Activated CD8-positive, alpha-beta T cell treated with anti-CD3 and anti-CD28 coated beads, Interleukin-2, amount 10 ng/mL, durations not matched to agents 7 days and 5 days (primary cell): ENCODE results near the gene KLKB1. TPM values are rescaled to one million over a fixed set of nuclear protein-coding genes. Genes with fewer than 3 reads are reported as not detected.

Experiments used
- ATAC-seq: fragments of 150-1000 bp; cut with Tn5 transposase; one replicate; pipeline ENCODE4 v1.10.0; 2021; ENCODE audit warnings: moderate library complexity
- CTCF ChIA-PET: fragments of 350-600 bp; sonication (Branson Sonifier 250); formaldehyde crosslinking; loops from one replicate; lab custom pipeline; 2021; ENCODE audit warnings: antibody characterized with exemption; lab: Charles Lee
- POLR2A ChIA-PET: fragments of 350-600 bp; sonication (Branson Sonifier 250); formaldehyde crosslinking; loops from one replicate; lab custom pipeline; 2021; ENCODE audit warnings: antibody characterized with exemption; lab: Charles Lee
- DNase-seq: peaks from one replicate; pipeline ENCODE4 v3.0.0-alpha.2; 2020
- H3K27ac Mint-ChIP-seq: one replicate; pipeline ENCODE4 v1.8.0; 2021; ENCODE audit warnings: mild to moderate bottlenecking, mixed read lengths
- H3K27me3 Mint-ChIP-seq: one replicate; pipeline ENCODE4 v1.8.0; 2021; ENCODE audit warnings: low read depth, mixed read lengths
- H3K36me3 Mint-ChIP-seq: one replicate; pipeline ENCODE4 v1.8.0; 2021; ENCODE audit warnings: low read depth, mixed read lengths
- H3K4me1 Mint-ChIP-seq: one replicate; pipeline ENCODE4 v1.8.0; 2021; ENCODE audit warnings: low read depth, mixed read lengths
- H3K4me3 Mint-ChIP-seq: one replicate; pipeline ENCODE4 v1.8.0; 2021; ENCODE audit warnings: mild to moderate bottlenecking, mixed read lengths
- H3K9me3 Mint-ChIP-seq: one replicate; pipeline ENCODE4 v1.8.0; 2022; ENCODE audit warnings: mixed read lengths; ENCODE audit not compliant: insufficient read depth
- total RNA-seq, 2 experiments: library from RNA; stranded (reverse); gene quantifications; one replicate each; pipeline ENCODE4 v1.2.3, GENCODE V29; 2021

KLKB1 gene
- under 1 TPM; 0.26 to 0.81 TPM for total RNA-seq

GRCh38 chr4:186227221-186227620 is at the start of gene KLKB1:
KLKB1 (plus strand) TSS chr4:186227507; CDS start chr4:186228196, 689 bp downstream.
- no peaks in the 10 kb centered on the region for H3K27me3 Mint-ChIP-seq
- H3K4me1 Mint-ChIP-seq, result no peaks in the 10 kb centered on the region
- ATAC-seq, result no peak
- no peak within 1 kb of the TSS for H3K4me3 Mint-ChIP-seq
- no peak within 1 kb of the TSS for H3K27ac Mint-ChIP-seq
- no peak for DNase-seq
- H3K9me3 Mint-ChIP-seq, result peaks cover 8% of the 10 kb centered on the region
- CTCF ChIA-PET, result no interaction called here
- no peaks in the 10 kb centered on the region for H3K36me3 Mint-ChIP-seq
- POLR2A ChIA-PET, result no interaction called here

- DNase-seq, result no peak
- ChIA-PET POLR2A (no interaction called here), CTCF (no interaction called here)
- Mint-ChIP-seq H3K4me3 (no peak overlapping the region), H3K27ac (no peak overlapping the region), H3K36me3 (peaks cover 4% of the 10 kb centered on the region), H3K9me3 (no peaks in the 10 kb centered on the region), H3K4me1 (peaks cover 25% of the 10 kb centered on the region), H3K27me3 (peaks cover 17% of the 10 kb centered on the region)
- ATAC-seq, result no peak
Measured at GRCh38 chr4:186188107-186188506, 39.2 kb upstream of the KLKB1 start.

- H3K27me3 Mint-ChIP-seq, result peaks cover 8% of the 10 kb centered on the region
- H3K9me3 Mint-ChIP-seq, result no peaks in the 10 kb centered on the region
- POLR2A ChIA-PET, result interaction anchor here (1.5 kb wide), 1 partner anchor 12 kb away, joined by 6 read pairs; no protein-coding TSS in a partner anchor
- H3K4me3 Mint-ChIP-seq, result peak overlapping the region; percentile 86
- H3K4me1 Mint-ChIP-seq, result peaks cover 33% of the 10 kb centered on the region
- peak overlapping the region; percentile 94 for H3K27ac Mint-ChIP-seq
- CTCF ChIA-PET, result interaction anchor here (0.6 to 2.2 kb wide), 2 partner anchors 15 to 121 kb away, joined by 3 to 7 read pairs; partner anchors contain the start of gene TLR3
- ATAC-seq (no peak), DNase-seq (no peak)
- peaks cover 4% of the 10 kb centered on the region for H3K36me3 Mint-ChIP-seq
Measured at GRCh38 chr4:186189656-186190055, 37.7 kb upstream of the KLKB1 start.

- ATAC-seq, result peak; percentile 50
Measured at GRCh38 chr4:186190581-186191199, 36.6 kb upstream of the KLKB1 start.

GRCh38 chr4:186191200-186192065 is 35.9 kb upstream of the KLKB1 start, which contains the start of gene CYP4V2:
CYP4V2 (plus strand) TSS chr4:186191567; CDS start chr4:186191824, 257 bp downstream.
- Mint-ChIP-seq H3K4me1 (peaks cover 33% of the 10 kb centered on the region), H3K27me3 (no peaks in the 10 kb centered on the region), H3K27ac (peak within 1 kb of the TSS; percentile 94), H3K4me3 (peak within 1 kb of the TSS; percentile 86), H3K36me3 (peaks cover 16% of the 10 kb centered on the region), H3K9me3 (no peaks in the 10 kb centered on the region)
- ChIA-PET CTCF (interaction anchor here (1.2 to 2.2 kb wide), 3 partner anchors 10 to 123 kb away, joined by 3 to 7 read pairs (median 7); partner anchors contain the start of gene TLR3), POLR2A (interaction anchor here (0.5 to 2.1 kb wide), 9 partner anchors 10 to 1163 kb away, joined by 3 to 7 read pairs (median 4); no protein-coding TSS in a partner anchor)
- ATAC-seq (peak; percentile 91), DNase-seq (peak; percentile 92)

More at GRCh38 chr4:186190581-186191199, 36.6 kb upstream of the KLKB1 start:
- DNase-seq, result peak; percentile 63
- Mint-ChIP-seq H3K4me3 (peak overlapping the region; percentile 86), H3K36me3 (peaks cover 9% of the 10 kb centered on the region), H3K9me3 (no peaks in the 10 kb centered on the region), H3K4me1 (peaks cover 33% of the 10 kb centered on the region), H3K27ac (peak overlapping the region; percentile 94), H3K27me3 (peaks cover 2% of the 10 kb centered on the region)
- CTCF ChIA-PET, result interaction anchor here (1.2 to 2.2 kb wide), 2 partner anchors 13 to 122 kb away, joined by 3 to 7 read pairs; partner anchors contain the start of gene TLR3
- POLR2A ChIA-PET, result interaction anchor here (0.5 to 2.1 kb wide), 7 partner anchors 11 to 1162 kb away, joined by 3 to 7 read pairs (median 4); no protein-coding TSS in a partner anchor

- peak; percentile 54 for DNase-seq
- peak overlapping the region; percentile 92 for H3K27ac Mint-ChIP-seq
- CTCF ChIA-PET, result interaction anchor here (1.6 kb wide), 1 partner anchor 10 kb away, joined by 7 read pairs; no protein-coding TSS in a partner anchor
Measured at GRCh38 chr4:186192066-186192612, 35.2 kb upstream of the KLKB1 start.

GRCh38 chr4:186193851-186194250 is 33.5 kb upstream of the KLKB1 start:
- ATAC-seq (no peak), DNase-seq (no peak)
- ChIA-PET CTCF (interaction anchor here (1.7 kb wide), 1 partner anchor 126 kb away, joined by 4 read pairs; no protein-coding TSS in a partner anchor), POLR2A (interaction anchor here (0.6 kb wide), 1 partner anchor 571 kb away, joined by 4 read pairs; no protein-coding TSS in a partner anchor)
- Mint-ChIP-seq H3K4me1 (peaks cover 33% of the 10 kb centered on the region), H3K4me3 (no peak overlapping the region), H3K27ac (no peak overlapping the region), H3K9me3 (no peaks in the 10 kb centered on the region), H3K36me3 (peaks cover 28% of the 10 kb centered on the region), H3K27me3 (no peaks in the 10 kb centered on the region)

More at GRCh38 chr4:186192066-186192612, 35.2 kb upstream of the KLKB1 start:
- H3K9me3 Mint-ChIP-seq, result no peaks in the 10 kb centered on the region
- H3K4me3 Mint-ChIP-seq, result peak overlapping the region; percentile 86
- POLR2A ChIA-PET, result interaction anchor here (0.8 to 2.1 kb wide), 7 partner anchors 11 to 147 kb away, joined by 3 to 7 read pairs (median 4); no protein-coding TSS in a partner anchor
- peaks cover 33% of the 10 kb centered on the region for H3K4me1 Mint-ChIP-seq
- H3K27me3 Mint-ChIP-seq, result no peaks in the 10 kb centered on the region
- H3K36me3 Mint-ChIP-seq, result peaks cover 21% of the 10 kb centered on the region
- peak; percentile 15 for ATAC-seq

- no peak overlapping the region for H3K4me3 Mint-ChIP-seq
- DNase-seq (no peak), ATAC-seq (no peak)
- peaks cover 28% of the 10 kb centered on the region for H3K36me3 Mint-ChIP-seq
- H3K27ac Mint-ChIP-seq, result no peak overlapping the region
- ChIA-PET CTCF (no interaction called here), POLR2A (no interaction called here)
- peaks cover 17% of the 10 kb centered on the region for H3K4me1 Mint-ChIP-seq
- H3K27me3 Mint-ChIP-seq, result no peaks in the 10 kb centered on the region
- H3K9me3 Mint-ChIP-seq, result no peaks in the 10 kb centered on the region
Measured at GRCh38 chr4:186196063-186196462, 31.2 kb upstream of the KLKB1 start.

- H3K27ac Mint-ChIP-seq, result no peak overlapping the region
- H3K4me3 Mint-ChIP-seq, result no peak overlapping the region
Measured at GRCh38 chr4:186200516-186200915, 26.8 kb upstream of the KLKB1 start.

GRCh38 chr4:186201010-186201409 is 26.3 kb upstream of the KLKB1 start:
- ChIA-PET POLR2A (interaction anchor here (1.3 kb wide), 1 partner anchor 11 kb away, joined by 6 read pairs; no protein-coding TSS in a partner anchor), CTCF (interaction anchor here (1.3 to 1.9 kb wide), 2 partner anchors 9 to 63 kb away, joined by 5 to 7 read pairs; partner anchors contain the start of gene CYP4V2)
- ATAC-seq (no peak), DNase-seq (no peak)
- Mint-ChIP-seq H3K4me3 (no peak overlapping the region), H3K9me3 (no peaks in the 10 kb centered on the region), H3K27me3 (no peaks in the 10 kb centered on the region), H3K36me3 (peaks cover 20% of the 10 kb centered on the region), H3K27ac (no peak overlapping the region), H3K4me1 (peaks cover 7% of the 10 kb centered on the region)

More at GRCh38 chr4:186200516-186200915, 26.8 kb upstream of the KLKB1 start:
- Mint-ChIP-seq H3K4me1 (peaks cover 7% of the 10 kb centered on the region), H3K27me3 (no peaks in the 10 kb centered on the region), H3K36me3 (peaks cover 25% of the 10 kb centered on the region), H3K9me3 (no peaks in the 10 kb centered on the region)
- ChIA-PET POLR2A (no interaction called here), CTCF (no interaction called here)
- ATAC-seq, result no peak
- DNase-seq, result no peak
